Ramos (cell line): Measurements from ENCODE around the gene EPHB2.

Source experiments
- in situ Hi-C: fragments of 300-500 bp; cut with MboI; formaldehyde crosslinking; loops from one replicate; pipeline ENCODE4 v1.14.3; 2022; ENCODE audit warnings: low sequenced_read_pairs; ENCODE audit not compliant: unreplicated experiment

The EPHB2 gene

DNA sequence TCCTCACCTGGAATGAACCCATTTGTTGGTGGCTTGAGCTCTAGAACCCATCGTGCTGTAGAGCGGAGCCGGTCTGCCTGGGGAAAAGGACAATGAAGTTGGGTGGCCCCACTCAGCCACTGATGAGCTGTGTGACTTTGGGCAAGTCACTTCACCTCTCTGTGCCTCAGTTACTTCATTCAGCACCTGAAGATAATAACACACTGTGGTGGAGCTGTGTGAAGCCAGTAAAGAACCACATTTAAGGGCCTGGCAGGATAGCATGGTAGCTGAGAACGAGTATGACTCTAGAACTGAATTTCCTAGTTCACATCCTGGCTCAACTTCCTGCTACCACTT is 37.1 kb downstream of the EPHB2 start:
- in situ Hi-C loops = no loop called here

- in situ Hi-C loops = no loop called here
Observed at GRCh38 chr1:22749503-22749902, 38.9 kb downstream of the EPHB2 start.

DNA sequence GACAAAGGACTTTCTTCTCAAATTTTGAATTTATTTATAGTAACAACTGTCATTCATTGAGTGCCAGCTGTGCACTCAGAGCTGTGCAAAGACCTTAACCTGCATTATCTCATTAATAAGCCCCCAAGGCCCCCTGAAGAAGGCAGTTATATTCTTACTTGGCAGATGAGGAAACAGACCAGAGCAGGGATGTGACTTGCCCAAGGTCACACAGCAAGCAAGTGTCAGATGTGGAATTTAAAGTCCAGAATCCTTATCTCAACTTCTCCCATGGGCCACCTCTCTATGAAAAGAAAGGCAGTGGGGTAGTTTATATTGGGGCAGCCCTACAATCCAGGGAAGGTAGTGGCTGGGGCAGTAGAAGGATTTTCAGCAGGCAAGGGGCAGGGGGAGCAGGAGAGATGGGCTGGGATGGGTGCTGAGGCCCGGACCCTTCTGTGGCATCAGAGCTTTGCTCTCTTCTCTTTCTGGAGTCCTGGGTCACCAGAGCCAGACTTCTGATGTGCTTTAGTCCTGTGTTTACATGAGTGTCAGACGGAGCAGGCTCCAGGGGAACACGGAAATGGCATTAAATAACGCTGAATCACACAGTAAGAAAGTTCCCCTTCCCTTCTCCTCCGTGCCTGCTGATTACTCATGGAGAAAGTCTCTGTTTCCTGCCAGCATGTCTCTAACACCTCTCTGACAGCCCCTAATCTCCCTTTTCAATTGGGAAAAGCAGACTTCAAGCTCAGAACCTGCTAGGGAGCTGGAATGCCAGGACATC is 39.5 kb downstream of the EPHB2 start:
- in situ Hi-C loops = no loop called here

- in situ Hi-C loops = no loop called here
Observed at GRCh38 chr1:22750685-22751051, 40.0 kb downstream of the EPHB2 start.

- in situ Hi-C loops = no loop called here
Observed at GRCh38 chr1:22751124-22751531, 40.5 kb downstream of the EPHB2 start.

DNA sequence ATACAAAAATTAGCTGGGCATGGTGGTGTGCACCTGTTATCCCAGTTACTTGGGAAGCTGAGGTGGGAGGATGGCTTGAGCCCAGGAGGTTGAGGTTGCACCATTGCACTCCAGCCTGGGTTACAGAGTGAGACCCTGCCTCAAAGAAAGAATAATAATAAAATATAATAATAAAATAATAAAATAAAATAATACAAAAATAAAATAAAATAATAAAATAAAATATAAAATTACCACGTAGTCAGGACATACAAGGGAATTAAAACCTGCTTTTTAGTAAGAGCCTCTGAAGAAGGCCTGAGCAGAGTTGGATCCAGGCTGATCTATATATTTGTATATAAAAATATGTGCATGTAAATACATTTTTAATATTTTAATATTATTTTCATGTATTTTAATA is 41.7 kb downstream of the EPHB2 start:
- in situ Hi-C loops = no loop called here

DNA sequence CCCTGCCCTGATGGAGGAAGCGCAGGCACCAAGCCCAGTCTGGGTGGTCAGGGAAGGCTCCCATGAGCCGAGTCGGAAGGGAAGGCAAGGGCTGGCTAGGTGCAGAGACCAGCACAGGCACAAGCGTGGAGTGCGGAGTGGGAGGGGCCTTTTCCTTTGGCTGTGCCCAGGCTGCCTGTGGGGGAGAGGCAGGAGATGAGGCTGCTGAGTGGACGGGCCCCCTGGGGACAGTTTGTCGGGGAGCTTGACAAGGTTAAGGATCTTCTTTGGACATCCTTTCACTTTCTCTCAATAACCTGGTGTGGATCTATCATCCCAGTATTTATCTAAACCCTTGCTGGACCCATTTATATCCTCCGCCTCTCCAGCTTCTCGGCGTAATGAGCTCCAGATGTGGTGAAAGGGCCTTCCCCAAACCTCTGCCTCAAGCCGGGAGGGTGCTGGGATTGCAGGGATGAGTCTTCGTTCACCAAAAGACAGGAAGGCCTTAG is 42.9 kb downstream of the EPHB2 start:
- in situ Hi-C loops = no loop called here

DNA sequence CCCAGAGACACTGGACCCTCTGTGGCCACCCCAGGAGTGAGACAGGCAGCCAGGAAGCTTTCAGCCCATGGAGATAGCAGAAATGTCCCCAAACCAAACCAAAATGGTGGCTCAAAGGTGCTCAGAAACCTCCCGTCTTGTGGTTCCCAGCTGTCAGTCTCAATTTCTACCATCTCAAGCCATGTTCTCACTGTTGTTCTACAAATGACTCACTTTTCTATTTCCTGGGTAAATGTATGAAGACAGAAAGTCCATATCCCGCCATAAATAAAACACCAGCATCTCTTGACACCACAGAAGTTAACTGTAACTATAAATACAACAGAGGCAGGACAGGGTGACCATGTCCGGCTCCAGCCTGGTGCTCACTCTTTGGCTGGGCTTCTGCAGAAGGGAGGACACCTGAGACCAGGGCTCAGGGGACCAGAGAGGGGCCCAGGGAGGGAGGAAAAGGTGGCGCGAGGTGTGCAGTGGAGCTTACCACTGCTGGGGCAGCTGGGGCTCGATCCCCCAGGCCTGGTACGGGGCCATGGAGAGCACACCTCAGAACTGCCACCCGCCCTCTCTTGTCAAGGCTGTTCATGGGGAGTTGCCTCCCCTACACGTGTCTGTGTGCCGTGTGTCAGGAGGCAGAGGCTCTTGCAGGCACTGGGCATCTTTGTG is 43.6 kb downstream of the EPHB2 start:
- in situ Hi-C loops = no loop called here

DNA sequence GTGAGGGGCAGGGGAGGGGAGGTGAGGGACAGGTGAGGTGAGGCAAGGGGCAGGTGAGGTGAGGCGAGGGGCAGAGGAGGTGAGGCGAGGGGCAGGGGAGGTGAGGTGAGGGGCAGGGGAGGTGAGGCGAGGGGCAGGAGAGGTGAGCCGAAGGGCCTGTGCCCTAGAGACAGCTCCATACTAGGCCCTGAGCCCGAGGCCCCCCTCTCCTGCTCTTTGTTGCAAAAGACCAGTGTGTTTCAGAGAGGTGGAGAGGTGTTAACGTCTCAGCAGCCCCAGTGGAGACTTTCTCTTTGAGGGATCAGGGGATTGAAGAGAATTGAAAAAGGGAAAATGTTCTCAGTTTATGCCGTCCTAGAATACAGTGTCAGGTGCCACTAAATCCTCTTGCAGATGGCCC is 44.2 kb downstream of the EPHB2 start:
- in situ Hi-C loops = no loop called here

DNA sequence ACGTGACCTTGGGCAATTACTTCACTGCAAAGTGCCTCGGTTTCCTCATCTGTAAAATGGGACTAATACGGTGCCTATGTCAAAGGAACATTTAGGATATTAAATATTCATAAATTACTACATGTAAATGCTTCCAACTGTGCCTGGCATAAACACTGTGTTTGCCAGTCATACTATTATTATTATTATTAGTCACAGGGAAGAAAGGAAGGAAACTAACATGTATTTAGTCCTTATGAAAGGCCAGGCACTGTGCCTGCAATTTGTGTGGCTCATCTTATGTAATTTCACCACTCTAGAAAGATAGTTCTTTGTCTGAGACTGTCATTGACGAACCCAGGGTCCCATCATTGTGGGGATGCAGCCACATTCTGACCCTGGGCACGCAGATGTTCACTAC is 45.0 kb downstream of the EPHB2 start:
- in situ Hi-C loops = no loop called here

DNA sequence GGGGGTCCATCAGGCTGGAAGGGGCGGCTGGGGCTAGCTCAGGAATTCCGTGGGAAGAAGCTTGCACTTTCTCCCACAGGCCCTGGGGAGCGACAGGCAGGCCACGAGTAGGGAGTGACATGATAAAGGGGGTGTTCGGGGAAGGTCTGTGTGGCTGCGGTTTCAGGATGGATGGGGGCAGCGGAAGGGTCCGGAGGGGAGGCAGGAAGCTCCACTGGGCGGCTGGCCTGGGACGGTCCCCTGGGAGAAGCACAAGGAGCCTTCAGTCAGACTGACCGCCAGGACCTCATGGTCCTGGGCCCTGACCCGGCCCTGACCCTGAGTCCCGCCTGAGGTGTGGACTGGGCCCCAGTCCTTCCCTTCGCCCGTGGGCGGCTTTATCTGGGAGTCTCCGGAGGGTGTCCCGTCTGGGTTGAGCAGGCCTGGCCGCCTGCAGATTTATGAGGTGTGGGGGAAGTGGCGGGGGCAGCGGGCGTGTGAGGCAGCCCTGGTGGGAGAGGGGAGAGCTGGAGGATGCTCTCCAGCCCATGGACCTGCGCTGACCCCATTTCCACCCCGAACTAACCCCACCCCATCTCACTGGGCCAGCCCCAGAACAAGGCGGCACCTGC is 45.6 kb downstream of the EPHB2 start:
- in situ Hi-C loops = no loop called here

GRCh38 chr1:22760455-22760854 is 49.8 kb downstream of the EPHB2 start:
- in situ Hi-C loops = no loop called here

DNA sequence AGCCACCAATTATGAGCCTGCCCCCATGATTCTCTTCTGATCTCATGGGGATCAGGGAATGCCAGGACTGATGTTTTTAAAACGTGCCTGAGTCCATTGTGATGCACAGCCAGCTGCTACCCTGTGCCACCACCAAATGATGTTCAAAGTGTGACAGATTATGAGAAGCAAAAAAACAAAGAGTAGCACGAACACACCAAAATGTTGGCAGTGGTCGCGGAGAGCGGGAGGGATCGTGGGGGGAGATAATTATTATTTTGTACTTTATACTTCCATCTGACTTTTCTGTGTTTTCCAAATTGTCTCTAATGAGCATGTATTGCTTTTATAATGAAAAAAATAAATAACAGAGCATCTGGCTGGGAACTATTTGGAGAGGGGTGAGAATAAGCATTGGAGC is 50.5 kb downstream of the EPHB2 start:
- in situ Hi-C loops = no loop called here

GRCh38 chr1:22761821-22762220 is 51.2 kb downstream of the EPHB2 start:
- in situ Hi-C loops = no loop called here

- in situ Hi-C loops = no loop called here
Observed at GRCh38 chr1:22763487-22764200, 53.0 kb downstream of the EPHB2 start.

DNA sequence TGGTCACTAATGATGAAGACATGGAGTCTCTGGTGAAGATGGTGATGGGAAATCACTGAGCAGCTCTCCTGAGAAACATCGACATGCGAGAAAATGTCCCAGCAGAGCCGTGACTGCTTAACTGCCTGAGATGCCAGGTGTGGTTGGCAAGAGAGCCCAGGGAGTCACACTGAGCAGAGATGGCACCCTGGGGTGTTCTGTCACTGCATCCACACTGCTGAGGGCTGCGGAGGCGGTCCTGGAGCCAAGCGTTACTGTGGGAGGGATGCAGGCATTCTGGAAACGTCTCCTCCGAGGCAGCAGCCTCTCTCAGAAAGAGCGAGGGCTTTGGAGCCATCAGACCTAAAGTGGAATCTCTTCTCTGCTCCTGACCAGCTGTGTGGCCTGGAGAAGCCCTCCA is 57.2 kb downstream of the EPHB2 start:
- in situ Hi-C loops = no loop called here

GRCh38 chr1:22769932-22770331 is 59.3 kb downstream of the EPHB2 start:
- in situ Hi-C loops = no loop called here

DNA sequence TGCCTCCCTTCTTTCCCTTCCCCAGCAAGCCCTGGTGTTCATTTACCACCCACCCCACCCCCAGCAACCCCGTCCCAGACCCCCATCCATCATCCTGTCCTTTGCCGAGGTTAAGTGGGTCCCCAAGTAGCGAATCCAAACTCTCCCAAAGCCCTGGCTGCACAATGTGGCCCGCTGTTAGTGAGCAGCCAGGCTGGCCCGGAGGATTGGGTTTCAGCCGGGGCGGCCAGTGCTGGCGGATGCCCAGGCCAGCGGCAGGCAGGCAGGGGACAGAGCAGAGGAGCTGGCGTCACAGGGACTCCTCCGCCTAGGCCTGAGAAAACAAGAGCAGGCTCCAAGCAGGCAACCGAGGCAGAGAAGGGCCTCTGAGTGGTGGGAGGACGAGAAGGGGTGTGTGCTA is 61.4 kb downstream of the EPHB2 start:
- in situ Hi-C loops = no loop called here

DNA sequence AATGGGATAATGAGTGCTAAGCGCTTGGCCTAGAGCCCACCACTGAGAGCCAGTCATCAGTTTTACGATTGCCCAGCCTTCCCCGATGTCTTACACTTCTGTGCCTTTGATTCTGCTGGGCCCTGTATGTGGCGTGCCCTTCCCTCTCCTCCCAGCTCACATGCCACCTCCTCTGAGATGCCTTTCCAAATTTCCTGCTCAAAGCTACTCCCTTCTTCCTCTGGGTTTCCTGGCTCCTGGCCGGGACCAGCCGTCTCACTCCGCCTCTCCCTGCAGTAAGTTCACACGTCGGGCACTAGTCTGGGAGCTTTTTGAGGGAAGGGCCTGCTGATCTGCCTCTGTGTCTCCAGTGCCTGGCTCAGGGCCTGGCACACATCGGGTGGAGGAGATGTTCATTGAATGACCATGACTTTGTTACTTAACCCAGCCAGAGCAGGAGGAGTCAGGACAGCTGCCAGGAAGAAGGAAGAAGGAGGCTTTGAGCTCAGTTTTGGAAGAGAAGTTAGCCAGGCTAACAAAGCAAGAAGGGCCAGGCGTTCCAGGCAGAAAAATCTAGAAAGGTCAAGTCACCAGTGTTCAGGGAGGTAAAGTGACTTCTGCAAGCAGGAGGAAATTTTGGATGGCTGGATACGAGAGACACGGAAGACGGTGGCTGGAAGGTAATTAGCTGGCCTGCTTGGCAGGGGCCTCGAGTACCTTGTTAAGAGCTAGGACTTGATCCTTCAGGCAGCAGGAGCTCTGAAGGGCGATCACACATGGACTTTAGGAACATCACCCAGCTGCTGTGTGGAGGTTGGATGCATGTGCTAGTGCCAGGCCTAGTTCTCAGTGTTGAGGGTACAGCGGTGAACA is 63.6 kb downstream of the EPHB2 start:
- in situ Hi-C loops = no loop called here

GRCh38 chr1:22774833-22775182 is 64.2 kb downstream of the EPHB2 start:
- in situ Hi-C loops = no loop called here
